Measurements from ENCODE around the gene SPINK5.
"Not testable (repeated sequence)": the region's sequence is repeated elsewhere in the genome, so short reads cannot be mapped to it uniquely, and the experiment has no call there.

SPINK5 gene

DNA sequence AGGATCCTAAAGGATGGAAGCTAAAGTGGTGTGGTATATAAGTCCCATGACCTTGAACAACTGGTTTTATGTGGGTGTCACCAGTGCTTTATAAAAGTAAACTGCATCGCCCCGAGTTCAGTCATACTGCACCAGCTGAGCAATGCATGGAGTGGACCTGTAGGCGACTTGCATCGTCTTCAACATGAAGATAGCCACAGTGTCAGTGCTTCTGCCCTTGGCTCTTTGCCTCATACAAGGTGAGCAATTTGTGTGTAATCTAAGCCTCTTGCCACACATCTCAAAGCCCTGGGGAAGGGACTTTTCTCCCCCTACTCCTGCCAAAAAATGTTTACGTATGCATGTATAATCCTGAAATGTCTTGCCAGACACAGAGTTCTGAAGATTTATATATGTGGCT, at the start of gene SPINK5:
TSS of gene SPINK5 (plus strand) at position 120 of the 400 bp plus-strand sequence. CDS start at position 185, 65 bp downstream.
- DNase-seq, result no peak

DNA sequence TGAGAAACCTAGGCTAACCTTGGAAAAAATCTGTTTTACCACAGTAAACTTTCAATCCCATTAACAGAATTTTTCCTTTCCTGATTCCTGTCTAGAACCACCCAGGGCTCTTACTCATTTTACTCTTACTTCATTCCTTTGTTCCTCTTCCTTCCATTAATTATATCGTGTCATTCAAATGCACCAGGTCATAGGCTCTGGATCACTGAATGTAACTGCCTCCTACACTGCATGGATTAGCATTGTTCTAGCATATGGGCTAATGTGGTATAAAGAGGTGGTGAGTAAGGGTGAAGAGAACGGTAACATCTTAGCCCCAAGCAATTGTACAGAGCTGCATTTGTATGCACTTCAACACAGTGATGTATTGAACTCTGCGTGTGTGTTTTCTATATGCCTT, 49.5 kb upstream of the SPINK5 start:
- DNase-seq, result no peak

DNA sequence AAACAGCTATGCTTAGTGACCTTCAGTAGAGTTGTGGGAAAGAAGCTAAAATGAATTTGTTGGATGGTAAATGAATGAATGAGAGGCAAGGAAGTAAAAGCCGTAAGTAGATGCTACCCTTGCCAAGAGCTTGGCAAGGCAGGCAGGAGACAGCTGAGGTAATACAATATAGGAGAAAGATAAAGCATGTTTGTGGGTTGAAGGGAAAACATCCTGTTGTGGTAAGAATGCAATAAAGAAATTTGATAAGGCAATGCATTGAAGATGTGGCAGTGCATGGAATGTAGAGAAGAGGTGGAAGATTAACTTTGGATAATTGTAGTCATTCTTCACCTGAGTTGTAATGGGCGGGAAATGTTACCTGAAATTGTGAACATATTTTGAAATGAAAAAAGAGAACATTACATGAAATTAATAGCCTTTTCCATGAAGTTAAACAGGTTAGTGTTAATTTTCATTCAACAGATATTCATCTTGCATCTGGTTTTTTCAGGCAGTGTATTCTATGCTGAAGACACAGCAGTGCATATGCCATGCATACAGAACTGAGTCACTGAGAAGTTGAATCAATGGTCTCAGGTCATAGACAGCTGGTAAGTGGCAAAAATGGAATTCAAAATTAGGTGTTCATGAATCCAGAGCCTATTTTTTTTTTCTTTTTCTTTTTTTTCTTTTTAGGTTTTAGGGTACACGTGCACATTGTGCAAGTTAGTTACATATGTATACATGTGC, 43.4 kb upstream of the SPINK5 start:
- no peak for DNase-seq

DNA sequence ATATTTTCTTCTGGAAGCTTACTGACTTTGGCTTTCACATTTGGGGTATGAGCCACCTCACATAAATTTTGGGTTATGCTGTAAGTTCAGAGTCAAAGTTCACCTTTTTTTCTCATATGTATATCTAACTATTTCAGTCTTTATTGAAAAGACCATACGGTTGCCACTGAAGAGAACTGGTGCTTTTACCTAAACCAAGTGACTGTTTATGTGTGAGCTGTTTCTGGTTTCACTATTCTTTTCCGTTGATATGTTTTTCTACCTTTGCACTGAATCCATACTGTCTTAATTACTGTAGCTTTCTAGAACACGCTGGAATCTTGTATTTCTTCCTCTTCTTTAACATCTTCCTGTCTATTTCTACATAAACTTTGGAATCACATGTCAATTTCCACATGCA, 36.3 kb upstream of the SPINK5 start:
- DNase-seq, result no peak

GRCh38 chr5:148029131-148029530, 34.6 kb upstream of the SPINK5 start:
- DNase-seq, result no peak

GRCh38 chr5:148033134-148033533, 30.6 kb upstream of the SPINK5 start:
- no peak for DNase-seq

DNA sequence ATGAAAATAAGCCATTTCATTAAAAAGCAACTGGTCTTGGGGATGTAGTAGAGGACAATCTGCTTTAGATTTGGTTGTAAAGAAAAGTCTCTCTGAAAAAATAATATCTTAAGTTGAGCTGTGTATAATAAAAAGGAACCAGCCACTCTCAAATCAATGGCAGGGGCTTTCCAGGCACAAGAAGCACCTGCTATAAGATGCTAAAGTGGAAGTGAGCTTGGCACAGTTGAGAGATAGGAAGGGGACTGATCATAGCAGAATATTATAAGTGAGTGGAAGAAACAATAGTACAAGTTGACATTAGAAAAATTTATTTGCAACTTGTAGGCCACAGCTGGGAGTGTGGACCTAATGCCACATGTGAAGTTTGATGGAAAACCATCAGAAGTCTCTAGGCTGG, 28.1 kb upstream of the SPINK5 start:
- no peak for DNase-seq

GRCh38 chr5:148042881-148043280, 20.9 kb upstream of the SPINK5 start:
- no peak for DNase-seq

GRCh38 chr5:148043705-148044104, 20.1 kb upstream of the SPINK5 start:
- DNase-seq, result no peak

DNA sequence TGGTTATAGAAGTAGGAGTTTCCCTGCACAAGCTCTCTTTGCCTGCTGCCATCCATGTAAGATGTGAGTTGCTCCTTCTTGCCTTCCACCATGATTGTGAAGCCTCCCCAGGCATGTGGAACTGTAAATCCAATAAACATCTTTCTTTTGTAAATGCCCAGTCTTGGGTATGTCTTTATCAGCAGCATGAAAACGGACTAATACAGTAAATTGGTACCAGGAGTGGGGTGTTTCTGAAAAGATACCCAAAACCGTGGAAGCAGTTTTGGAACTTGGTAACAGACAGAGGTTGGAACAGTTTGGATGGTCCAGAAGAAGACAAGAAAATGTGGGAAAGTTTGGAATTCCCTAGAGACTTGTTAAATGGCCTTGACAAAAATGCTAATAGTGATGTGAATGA, 8.6 kb upstream of the SPINK5 start:
- not testable (repeated sequence) for DNase-seq

DNA sequence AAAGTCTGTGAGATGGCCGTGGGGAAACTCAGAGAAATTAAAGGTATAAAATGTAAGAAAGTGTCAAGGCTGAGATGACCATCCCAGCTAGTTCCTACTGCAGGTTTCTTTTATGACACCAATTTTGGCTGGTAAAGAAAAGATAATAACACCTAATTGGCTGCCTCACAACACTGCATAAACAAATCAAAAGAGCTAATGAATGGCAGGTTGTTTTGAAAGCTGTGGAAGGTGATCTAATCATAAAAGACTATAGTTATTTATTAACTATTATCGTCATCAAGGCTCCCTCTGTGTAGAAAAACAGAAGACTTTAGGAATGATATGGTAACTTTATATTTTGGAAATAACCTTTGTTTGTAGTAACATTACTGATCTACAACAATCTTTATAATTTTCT, 3.5 kb upstream of the SPINK5 start:
- DNase-seq, result no peak

DNA sequence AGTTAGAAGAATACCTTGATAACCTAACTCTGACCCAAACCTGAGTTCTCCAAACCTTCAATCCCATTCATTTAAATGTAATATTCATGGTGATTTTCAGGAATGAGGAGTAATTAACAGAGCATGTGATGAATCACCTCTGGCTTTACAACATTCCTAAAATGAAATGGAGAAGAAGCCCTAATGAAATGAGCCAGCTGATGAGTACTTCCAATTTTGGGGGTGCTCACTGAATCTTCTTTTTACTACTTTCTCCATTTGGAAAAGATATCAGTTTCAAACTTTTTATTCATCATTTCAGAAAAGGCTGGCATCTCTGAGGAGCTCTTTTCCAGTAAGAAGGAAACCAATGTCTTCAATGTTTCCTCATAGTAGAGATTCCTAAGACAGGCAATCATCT, 2.9 kb upstream of the SPINK5 start:
- DNase-seq, result no peak

GRCh38 chr5:148070621-148071020, 6.8 kb downstream of the SPINK5 start:
- DNase-seq, result no peak

GRCh38 chr5:148072207-148072606, 8.4 kb downstream of the SPINK5 start:
- DNase-seq, result no peak

GRCh38 chr5:148075529-148075928, 11.7 kb downstream of the SPINK5 start:
- no peak for DNase-seq

GRCh38 chr5:148083203-148083602, 19.4 kb downstream of the SPINK5 start:
- DNase-seq, result no peak

GRCh38 chr5:148084269-148084668, 20.5 kb downstream of the SPINK5 start:
- DNase-seq, result no peak

GRCh38 chr5:148085310-148085709, 21.5 kb downstream of the SPINK5 start:
- no peak for DNase-seq

GRCh38 chr5:148085977-148086705, 22.4 kb downstream of the SPINK5 start:
- DNase-seq, result no peak

DNA sequence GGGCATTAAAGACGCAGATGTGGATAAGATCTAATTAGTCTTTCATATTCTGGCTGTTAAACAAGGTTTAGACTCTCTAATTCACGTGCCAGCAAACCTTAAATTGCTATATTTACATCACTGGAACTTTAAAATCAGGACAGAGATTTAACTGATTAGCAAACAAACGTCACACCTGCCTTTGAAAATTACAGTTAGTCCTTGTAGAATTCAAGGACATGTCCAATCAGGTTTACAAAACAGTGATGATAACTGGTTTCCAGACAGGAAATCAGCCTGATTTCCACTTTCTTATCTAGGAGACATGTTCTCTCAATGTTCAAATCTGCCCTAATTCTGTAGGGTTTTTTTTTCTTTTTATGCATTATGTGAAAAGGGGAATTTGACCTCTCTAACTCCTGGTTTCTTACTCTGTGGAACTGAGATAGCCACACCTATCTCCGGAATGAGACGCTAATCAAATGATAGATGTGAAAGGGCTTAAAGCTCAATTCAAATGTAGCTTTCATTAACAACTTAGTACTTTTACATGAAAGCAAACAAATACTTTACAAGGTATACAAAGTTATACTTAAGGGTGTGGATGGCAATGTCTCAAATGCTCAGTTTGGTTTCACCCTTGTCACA, 26.5 kb downstream of the SPINK5 start:
- DNase-seq, result no peak

DNA sequence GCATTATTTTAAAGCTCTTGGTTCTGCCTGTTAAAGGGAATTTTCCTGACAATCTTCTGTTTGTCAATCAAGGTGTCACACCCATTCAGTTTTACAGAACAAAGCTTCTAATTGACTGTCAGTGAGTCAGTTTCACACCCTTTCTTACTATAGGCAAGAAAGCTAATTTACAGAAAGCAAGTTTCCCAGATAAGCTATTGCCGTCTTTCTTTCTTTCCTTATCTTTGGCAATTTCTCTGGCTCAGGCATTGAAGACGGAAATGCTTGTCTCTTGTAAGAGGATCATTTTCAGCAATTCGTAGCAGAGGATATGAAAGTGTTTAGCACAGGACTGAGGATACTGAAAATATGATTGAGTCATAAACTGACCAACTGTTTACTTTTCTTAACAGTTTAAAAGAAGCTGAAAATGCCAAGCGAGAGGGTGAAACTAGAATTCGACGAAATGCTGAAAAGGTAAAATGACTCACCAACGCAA, 27.0 kb downstream of the SPINK5 start:
- no peak for DNase-seq

DNA sequence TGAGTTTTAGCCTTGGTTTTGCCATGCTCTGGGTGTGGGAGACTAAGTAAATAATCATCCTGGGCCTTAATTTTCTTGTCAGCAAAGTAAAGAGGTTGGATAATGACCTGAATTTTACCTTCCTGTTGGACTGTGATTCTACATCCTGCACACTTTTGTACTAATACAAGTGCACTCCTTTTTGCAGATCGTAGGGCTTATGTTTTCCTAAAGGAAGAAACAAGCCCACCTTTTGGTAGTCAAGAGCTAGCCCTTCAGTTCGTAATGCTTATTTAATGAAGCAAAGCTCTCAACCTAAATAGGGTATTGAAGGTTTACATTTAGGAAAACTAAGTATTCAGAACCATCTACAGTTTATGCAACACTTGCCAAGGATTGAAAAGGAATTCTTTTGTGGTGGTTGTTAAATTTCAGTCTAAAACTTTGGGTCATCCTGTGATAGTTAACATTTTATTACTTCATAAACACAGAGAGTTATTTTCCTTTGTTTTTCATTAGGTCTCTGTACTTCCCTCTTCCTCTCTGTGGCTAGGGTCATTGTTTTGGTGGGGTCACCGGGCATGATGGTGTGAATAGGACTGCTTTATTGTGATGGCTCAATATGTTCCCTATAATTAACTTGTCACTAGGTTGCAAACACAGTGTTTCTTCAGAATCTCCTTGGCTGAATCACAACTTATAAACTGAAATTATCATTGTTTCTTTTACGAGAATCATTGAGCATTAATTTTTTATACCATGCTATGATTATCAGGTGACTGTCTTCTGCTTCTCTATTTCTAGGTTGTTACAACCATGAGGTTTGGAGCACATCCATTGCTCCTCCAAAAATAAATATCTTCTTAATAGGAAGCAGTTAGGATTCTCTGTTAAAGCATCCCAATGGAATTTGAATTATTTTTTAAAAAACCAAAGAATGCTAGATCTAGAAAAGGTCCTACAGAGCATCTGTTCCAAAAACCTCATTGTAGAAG, 28.5 kb downstream of the SPINK5 start:
- peak in 1 of 2 experiments; percentile 46 for DNase-seq

GRCh38 chr5:148094336-148094735, 30.6 kb downstream of the SPINK5 start:
- DNase-seq, result no peak

Data from NCI-H2081 (cell line).